A673 (cell line): ENCODE results near the gene HMGA1. TPM values are rescaled to one million over a fixed set of nuclear protein-coding genes. Genes with fewer than 3 reads are reported as not detected.

Source experiments
- BruUV-seq: library from RNA; stranded (reverse); fragments of 400-500 nt; replicated peaks from 2 replicates; lab custom pipeline; 2021; lab: Mats Ljungman, UMichigan
- CTCF ChIA-PET: fragments of 300-600 bp; sonication (Branson Sonifier 250); formaldehyde crosslinking; loops from one replicate; lab custom pipeline; 2022; ENCODE audit warnings: antibody characterized with exemption; lab: Charles Lee
- POLR2A ChIA-PET: fragments of 300-600 bp; sonication (Branson Sonifier 250); formaldehyde crosslinking; loops from one replicate; lab custom pipeline; 2022; ENCODE audit warnings: antibody characterized with exemption; ENCODE audit not compliant: low non-redundant PET; lab: Charles Lee
- DNase-seq: peaks from one replicate; pipeline ENCODE4 v3.0.0-alpha.2; 2015; ENCODE audit warnings: low spot score
- H3K27ac ChIP-seq: fragments of 200-600 bp; sonication (generic); 2 replicates; pipeline ENCODE4 v1.5.1; 2016; ENCODE audit warnings: mixed run types, low read depth, mild to moderate bottlenecking, mixed read lengths, antibody characterized with exemption, low read length; ENCODE audit not compliant: poor library complexity, severe bottlenecking
- H3K27me3 ChIP-seq: fragments of 200-600 bp; sonication (generic); replicated peaks from 2 replicates; pipeline ENCODE4 v1.6.1; 2017; ENCODE audit warnings: mixed run types, low read depth, mild to moderate bottlenecking, mixed read lengths, antibody characterized with exemption, low read length; ENCODE audit not compliant: insufficient read depth, poor library complexity
- H3K36me3 ChIP-seq: fragments of 200-600 bp; sonication (generic); 2 replicates; pipeline ENCODE4 v1.6.1; 2016; ENCODE audit warnings: mixed run types, mild to moderate bottlenecking, mixed read lengths, antibody characterized with exemption, low read length; ENCODE audit not compliant: insufficient read depth, poor library complexity, severe bottlenecking
- H3K4me1 ChIP-seq: fragments of 200-600 bp; sonication (generic); 2 replicates; pipeline ENCODE4 v1.6.1; 2017; ENCODE audit warnings: mixed run types, mild to moderate bottlenecking, mixed read lengths, antibody characterized with exemption, low read length; ENCODE audit not compliant: insufficient read depth, poor library complexity, severe bottlenecking
- H3K4me3 ChIP-seq: fragments of 200-600 bp; sonication (generic); 2 replicates; pipeline ENCODE4 v1.5.1; 2016; ENCODE audit warnings: low read depth, mixed run types, mild to moderate bottlenecking, mixed read lengths, low read length; ENCODE audit not compliant: poor library complexity, severe bottlenecking
- H3K9me3 ChIP-seq: fragments of 200-600 bp; sonication (generic); 2 replicates; pipeline ENCODE4 v1.6.1; 2016; ENCODE audit warnings: mixed run types, low read depth, mild to moderate bottlenecking, mixed read lengths, antibody characterized with exemption, low read length; ENCODE audit not compliant: poor library complexity, severe bottlenecking
- CTCF ChIP-seq: fragments of 300-800, 200-600 bp; sonication (generic); conservative IDR thresholded peaks from 2 replicates; pipeline ENCODE4 v1.5.1; 2017; ENCODE audit warnings: low read depth, mild to moderate bottlenecking, antibody characterized with exemption, low read length, moderate library complexity, mixed read lengths
- EZH2 ChIP-seq: fragments of 200-600 bp; sonication (generic); IDR thresholded peaks from 2 replicates; pipeline ENCODE4 v1.6.1; 2017; ENCODE audit warnings: borderline replicate concordance, low read depth, mild to moderate bottlenecking, mixed read lengths, antibody characterized with exemption, low read length; ENCODE audit not compliant: poor library complexity, severe bottlenecking
- intact Hi-C: fragments of 100-400 bp; cut with micrococcal nuclease; formaldehyde crosslinking; loops from one replicate; pipeline ENCODE4 v1.10.0; 2022; ENCODE audit not compliant: unreplicated experiment
- total RNA-seq: library from RNA; stranded (reverse); gene quantifications from 2 replicates; pipeline ENCODE4 v1.2.3, GENCODE V29; 2021

The HMGA1 gene
- total RNA-seq, 1 experiment from 2014 or later, result 248 TPM

- H3K27ac ChIP-seq, result no peak overlapping the region
- H3K4me1 ChIP-seq, result peaks cover 14% of the 10 kb centered on the region
- CTCF ChIA-PET, result no interaction called here
- POLR2A ChIA-PET, result no interaction called here
- no peaks in the 10 kb centered on the region for H3K9me3 ChIP-seq
- H3K36me3 ChIP-seq, result no peaks in the 10 kb centered on the region
- no peak overlapping the region for H3K4me3 ChIP-seq
- no peak for TF ChIP-seq EZH2
- TF ChIP-seq CTCF, result no peak
- H3K27me3 ChIP-seq, result no peaks in the 10 kb centered on the region
- intact Hi-C loops, result no loop called here
- no peak for DNase-seq
- no TSS peak for BruUV-seq
Observed at GRCh38 chr6:34226066-34226465, 10.6 kb upstream of the HMGA1 start.

GRCh38 chr6:34226731-34227586 lies 9.7 kb upstream of the HMGA1 start:
- no TSS peak for BruUV-seq
- POLR2A ChIA-PET, result no interaction called here
- Histone ChIP-seq H3K9me3 (no peaks in the 10 kb centered on the region), H3K27ac (no peak overlapping the region), H3K4me1 (peaks cover 14% of the 10 kb centered on the region), H3K36me3 (no peaks in the 10 kb centered on the region), H3K27me3 (no peaks in the 10 kb centered on the region), H3K4me3 (no peak overlapping the region)
- intact Hi-C loops, result no loop called here
- DNase-seq, result no peak
- TF ChIP-seq CTCF (no peak), EZH2 (no peak)
- CTCF ChIA-PET, result no interaction called here

DNA sequence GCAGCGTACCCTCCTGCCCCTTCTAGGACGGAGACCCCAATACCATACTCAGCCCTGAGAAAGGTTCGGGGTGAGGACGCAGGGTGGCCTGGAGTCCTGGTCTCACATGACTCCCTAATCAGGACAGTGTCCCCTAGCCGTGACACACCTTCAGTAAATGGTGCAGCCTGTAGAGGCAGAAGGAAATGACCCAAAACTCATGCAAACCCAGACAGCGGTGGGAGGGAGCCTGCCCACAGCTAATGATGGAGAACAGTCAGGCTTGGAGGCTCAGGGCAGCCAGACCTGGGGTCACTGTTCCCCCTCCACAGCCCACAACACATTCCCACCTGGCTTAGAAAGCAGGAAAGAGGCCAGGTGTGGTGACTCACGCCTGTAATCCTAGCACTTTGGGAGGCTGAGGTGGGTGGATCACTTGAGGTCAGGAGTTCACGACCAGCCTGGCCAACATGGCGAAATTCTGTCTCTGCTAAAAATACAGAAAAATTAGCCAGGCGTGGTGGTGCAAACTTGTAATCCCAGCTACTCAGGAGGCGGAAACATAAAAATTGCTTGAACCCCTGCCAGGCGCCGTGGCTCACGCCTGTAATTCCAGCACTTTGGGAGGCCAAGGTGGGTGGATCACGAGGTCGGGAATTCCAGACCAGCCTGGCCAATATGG lies 8.8 kb upstream of the HMGA1 start:
- TF ChIP-seq EZH2, result no peak
- no peak for TF ChIP-seq CTCF
- no peak for DNase-seq
- ChIA-PET CTCF (no interaction called here), POLR2A (no interaction called here)
- Histone ChIP-seq H3K27me3 (no peaks in the 10 kb centered on the region), H3K27ac (no peak overlapping the region), H3K4me1 (peaks cover 14% of the 10 kb centered on the region), H3K4me3 (no peak overlapping the region), H3K36me3 (no peaks in the 10 kb centered on the region), H3K9me3 (no peaks in the 10 kb centered on the region)
- no TSS peak for BruUV-seq
- intact Hi-C loops, result no loop called here
